GM18909 (cell line): ENCODE measurements around the gene RIPK4.
"Not testable (repeated sequence)": the region's sequence is repeated elsewhere in the genome, so short reads cannot be mapped to it uniquely, and the experiment has no call there.

ENCODE experiments used
- ATAC-seq: cut with Tn5 transposase; IDR thresholded peaks from one replicate; pipeline ENCODE4 v1.9.1; 2021; ENCODE audit warnings: mild to moderate bottlenecking; ENCODE audit not compliant: unreplicated experiment, poor library complexity

The RIPK4 gene

DNA sequence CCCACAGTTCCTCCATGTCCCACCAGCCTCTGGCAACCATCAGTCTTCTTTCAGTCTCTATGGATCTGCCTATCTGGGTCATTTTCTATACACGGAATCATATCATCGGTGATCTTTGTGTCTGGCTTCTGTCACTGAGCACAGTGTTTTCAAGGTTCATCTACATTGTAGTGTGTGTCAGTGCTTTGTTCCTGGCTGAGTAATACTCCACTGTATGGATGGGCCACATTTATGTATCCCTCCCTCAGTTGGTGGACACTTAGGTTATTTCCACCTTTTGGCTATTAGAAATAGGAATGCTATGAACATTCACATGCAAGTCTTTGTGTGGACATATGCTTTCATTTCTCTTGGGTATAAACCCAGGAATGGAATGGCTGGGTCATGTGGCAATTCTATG, 46.6 kb downstream of the RIPK4 start:
- no peak for ATAC-seq

DNA sequence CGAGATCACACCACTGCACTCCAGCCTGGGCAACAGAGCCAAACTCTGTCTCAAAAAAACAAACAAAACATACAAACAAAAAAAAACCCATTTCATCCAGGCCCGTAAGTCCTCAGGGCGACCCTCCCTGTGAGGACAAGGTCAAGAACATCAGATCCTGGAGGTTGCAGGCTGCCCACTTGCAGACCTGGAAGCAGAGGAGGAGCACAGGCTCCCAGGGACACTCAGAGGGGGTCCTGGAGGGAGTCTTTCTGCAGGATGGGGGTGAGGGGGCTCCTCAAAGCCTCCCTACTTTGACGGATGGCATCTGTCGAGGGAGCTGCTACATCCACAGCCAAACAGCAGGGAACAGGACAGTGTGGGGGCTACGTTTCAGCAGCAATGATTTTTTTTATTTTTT, 47.2 kb downstream of the RIPK4 start:
- no peak for ATAC-seq

DNA sequence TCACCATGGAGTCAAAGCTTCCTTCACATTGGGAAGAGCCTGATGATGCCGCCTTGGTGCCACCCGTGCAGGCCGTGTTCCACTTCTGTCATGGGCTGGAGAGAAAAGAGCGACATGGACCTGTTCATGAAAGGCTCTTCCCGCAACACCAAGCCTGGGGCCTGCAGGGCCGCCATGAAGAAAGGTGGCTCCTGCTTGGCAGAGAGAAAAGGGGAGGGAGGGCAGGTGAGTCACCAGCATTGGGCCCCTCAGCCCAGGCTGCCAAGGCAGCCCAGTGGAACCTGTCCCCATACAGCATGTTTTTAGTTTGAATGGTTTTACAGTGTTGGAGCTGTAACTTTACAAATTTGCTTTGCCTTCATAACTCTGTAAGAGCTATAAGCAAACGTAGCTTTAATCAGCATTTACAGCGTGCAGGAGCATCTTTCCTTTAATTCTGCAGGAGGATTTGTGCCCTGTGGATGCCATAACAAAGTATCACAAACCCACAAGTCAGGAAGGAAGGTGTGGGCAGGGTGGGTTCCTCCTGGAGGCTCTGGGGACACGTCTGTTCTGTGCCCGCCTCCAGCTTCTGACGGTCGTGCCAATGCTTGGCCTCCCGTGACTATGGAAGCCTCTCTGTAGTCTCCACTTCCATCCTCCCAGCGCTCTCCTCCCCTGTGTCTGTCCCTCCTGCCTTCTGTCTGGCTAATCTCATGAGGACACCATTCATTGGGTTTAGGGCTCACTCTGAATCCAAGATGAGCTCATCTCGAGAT, 49.1 kb downstream of the RIPK4 start:
- ATAC-seq: no peak

DNA sequence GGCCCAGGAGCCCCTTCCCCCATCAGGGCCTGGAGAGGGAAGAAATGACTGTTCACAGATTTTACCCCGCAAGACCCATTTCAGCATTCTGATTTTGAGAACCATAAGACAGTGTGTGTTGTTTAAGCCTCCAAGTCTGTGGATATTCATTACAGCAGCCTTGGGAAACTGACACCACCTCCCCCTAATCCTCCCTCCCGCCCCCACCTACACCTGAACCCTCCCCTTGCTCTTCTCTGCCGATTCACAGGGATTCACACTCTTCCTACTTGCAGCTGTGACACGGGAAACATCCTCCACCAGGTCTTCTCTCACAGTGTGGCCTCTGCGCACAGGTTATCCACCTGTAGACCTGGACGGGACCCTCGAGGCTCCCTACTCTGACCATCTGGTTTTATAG, 50.1 kb downstream of the RIPK4 start:
- ATAC-seq: no peak

DNA sequence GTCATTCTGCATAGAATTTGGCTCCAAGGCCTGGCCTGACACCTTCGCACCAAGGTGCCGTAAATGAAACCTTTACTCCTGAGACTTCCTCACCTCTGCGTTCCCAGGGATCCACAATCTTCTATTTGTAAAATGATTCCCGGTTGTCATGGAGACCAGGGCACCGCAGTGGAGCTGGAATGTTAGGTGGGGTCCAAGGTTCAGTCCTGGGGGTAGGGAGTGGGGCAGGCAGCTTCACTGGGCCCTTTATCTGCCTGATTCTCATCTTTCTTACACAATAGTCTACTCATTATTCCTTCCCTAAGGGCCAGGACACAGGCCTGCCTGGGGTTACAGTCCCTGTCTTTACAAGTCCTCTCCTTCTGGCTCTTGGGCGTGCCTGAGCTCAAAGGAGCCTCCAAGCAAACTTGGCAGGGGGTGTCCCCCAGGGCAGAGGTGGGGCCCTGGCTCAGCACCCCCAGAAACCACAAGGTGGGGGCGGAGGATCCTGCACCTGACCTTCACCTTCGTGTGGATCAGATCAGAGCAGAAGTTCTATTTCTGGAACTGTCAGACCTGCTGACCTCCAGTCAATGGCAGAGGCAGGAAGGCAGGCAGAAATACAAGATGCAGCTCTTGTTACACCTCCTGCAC, 51.1 kb downstream of the RIPK4 start:
- no peak for ATAC-seq

DNA sequence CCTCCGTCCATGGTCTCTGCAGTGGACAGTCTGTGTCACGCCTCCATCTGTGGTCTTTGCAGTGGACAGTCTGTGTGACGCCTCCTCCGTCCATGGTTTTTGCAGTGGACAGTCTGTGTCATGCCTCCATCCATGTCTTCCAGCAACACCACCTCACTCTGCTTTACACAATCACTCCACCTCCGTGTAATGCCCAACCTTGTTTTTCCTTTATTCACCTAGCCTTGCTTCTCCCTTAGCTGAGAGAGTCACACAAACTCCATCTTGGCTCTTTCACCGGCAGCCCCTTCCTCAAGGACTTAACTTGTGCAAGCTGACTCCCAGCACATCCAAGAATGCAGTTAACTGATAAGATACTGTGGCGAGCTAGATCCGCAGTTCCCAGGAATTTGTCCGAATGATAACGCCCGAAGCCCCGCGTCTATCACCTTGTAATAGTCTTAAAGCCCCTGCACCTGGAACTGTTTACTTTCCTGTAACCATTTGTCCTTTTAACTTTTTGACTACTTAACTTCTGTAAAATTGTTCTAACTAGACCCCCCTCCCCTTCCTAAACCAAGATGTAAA, 52.5 kb downstream of the RIPK4 start:
- ATAC-seq: not testable (repeated sequence)

DNA sequence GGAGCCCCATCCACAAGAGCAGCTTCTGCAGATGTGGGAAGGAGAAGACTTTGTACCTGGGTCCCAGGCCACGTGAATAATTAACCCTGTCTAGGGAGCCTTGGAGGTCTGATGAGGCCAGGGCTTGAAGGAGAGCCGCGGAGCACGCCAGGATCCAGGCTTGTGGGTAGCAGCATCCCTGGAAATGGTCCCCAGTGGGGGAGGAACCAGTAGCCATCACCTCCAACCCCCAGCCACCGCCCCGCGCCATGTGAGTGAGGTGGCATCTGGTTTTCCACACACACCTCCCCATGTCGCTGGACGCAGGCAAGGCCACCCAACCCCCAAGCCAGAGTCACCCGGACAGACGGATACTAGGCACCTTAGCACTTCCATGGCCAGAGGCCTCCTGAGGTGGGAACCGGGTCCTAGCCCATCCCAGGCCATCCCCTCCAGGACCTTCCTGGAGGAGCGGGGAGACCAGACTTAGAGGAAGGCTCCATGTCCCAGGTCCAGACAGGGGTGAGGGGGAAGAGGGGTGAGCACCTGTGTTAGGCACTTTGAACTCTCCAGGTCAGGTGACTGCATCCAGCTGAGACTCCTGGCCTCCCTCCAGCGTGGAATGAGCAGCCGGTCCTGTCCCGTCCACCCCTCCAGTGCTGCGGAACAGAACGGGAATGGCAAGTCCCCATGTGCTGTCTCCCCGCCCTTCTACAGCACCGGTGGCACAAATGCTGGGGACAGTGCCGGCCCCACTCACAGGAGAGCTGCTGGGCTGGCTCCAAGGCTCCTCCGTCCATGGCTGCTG, 53.2 kb downstream of the RIPK4 start:
- no peak for ATAC-seq

DNA sequence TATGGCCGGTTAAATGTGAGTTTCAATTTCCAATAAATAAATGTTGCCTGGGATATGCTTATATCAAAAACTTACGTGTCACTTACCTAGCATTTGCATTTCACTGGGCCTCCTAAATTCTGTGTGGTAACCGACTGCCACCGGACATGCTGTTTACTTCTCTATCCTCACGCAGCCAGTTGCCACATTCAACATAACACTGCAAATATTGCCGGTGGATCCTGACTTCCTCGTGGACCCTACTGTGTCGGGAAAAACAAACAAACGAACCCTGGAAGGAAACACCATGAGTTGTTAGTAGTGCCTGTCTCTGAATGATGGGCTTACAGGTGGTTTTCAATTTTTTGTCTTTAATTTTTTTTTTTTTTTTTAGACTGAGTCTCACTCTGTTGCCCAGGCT, 54.1 kb downstream of the RIPK4 start:
- ATAC-seq: no peak

DNA sequence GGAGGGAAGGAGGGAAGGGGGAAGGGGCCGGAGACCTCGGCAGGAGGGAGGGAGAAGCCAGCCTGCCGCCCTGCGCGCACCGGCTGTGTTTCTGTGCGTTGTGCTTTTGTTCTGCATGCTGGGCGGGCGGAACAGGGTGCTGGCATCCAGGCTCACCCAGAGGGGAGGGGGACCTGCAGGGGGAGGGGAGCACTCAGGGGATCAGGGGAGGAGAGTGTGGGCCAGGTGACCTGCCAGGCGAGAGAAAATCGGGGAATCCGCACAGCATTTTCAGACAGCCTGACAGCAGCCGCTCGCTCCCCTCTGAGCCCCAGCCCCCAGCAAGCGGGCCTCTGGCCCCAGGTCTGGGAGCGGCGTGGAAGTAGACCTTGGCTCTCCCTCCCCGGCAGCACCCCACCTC, 54.7 kb downstream of the RIPK4 start:
- ATAC-seq: no peak

DNA sequence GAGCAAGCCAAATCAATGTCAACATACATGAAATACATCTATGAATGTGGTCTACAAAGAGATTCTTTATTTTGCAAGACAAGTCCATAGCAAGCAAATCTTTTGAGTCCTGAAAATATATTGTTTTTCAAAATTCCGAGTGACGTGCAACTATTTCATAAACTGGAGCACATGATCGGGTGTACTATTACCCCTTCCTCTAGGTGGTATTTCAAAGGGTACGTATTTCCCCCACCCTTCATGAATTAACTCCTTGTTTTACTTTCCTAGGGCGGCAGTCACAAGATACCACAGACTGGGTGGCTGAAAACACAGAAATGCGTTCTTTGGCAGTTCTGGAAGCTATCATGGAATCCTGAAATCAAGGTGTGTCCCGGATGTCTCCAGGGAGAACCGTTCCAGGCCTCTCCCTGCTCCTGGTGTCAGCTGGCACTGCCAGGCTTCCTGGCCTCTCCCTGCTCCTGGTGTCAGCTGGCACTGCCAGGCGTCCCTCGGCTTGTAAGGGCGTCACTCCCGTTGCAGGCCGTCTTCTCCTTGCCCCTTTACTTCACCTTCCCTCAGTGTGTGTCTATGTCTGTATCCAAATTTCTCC, 55.3 kb downstream of the RIPK4 start:
- no peak for ATAC-seq

DNA sequence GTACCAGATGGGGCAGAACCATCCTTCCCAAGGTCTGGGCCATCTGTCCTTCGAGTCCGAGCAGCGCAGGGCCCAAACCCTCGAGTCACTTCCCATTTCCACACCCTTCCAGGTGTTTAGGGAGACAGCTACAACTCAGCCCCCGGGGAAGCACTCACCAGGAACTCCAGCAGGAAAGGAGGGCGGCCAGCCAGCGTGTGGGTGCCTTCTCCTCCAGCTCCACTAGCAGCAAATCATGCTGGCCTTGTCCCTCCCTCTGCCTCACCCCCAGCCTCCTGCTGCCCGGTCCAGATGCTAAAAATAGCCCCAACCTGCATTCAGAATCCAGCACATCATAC, 56.1 kb downstream of the RIPK4 start:
- ATAC-seq: no peak

DNA sequence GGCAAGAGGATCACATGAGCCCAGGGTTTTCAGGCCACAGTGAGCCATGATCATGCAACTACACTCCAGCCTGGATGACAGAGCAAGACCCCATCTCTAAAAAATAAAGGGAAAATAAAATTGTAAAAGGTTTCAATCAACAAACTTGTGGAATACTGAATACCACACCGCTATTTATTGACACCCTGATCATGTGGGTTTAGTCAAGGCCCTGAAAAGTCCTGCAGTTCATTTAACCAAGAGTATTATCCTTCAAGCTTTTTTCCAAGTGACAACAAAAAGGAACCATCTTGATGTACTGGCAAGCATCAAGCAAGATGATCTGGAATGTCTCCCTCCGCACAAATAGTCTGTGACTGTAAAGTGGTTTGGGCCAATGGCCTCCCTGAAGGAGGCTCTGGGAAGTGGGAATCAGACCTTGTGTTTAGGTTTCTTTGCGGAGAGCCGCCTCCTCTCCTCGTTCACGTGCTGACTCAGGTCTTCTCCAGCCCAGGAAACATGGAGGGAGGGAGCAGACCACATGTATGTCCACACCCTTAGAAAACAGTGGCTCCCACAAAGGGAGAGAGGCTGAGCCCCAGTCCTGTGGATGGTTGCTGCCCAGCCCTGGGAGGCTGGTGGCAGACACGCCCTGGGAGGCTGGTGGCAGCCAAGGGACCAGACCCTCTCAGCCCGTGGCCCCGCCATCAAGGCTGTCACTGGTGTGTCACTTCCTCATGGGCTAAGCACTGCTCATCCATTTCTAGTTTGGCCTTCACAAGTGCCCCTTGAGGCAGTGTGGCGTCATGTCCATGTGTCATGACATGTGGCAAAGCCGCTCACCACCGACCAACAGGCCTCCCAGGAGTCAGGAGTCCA, 56.7 kb downstream of the RIPK4 start:
- no peak for ATAC-seq

DNA sequence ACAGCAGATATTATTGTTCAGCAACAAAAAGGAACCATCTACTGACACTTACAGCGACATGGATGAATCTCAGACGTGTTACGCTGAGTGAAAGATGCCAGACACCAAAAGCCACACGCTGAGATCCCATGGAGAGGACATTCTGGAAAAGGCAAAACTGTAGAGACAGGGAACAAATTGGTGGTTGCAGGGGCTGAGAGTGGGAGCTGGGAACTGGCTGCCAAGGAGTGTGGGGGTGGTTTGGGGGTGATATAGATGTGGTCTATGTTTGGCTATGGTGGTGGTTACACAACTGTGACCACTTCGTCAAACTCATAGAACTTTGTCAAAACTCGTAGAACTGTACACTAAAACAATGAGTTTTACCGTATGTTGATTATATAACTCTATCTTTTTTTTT, 57.7 kb downstream of the RIPK4 start:
- ATAC-seq: no peak

DNA sequence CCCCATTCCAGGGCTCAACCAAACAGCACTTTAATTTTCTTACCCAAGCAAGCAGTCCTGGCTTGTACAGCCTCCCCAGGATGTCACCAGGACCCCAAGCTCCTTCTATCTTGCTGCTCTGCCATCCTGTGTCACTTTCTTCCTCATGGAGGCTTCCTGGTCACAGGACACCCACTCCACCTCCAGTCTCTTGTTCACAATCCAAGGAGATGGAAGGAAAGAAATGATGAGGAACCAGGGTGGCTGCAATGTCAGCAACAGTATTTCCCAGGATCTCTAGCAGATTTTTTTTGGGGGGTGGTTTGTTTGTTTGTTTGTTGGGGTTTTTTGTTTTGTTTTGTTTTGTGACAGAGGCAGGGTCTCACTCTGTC, 58.9 kb downstream of the RIPK4 start:
- ATAC-seq: no peak

DNA sequence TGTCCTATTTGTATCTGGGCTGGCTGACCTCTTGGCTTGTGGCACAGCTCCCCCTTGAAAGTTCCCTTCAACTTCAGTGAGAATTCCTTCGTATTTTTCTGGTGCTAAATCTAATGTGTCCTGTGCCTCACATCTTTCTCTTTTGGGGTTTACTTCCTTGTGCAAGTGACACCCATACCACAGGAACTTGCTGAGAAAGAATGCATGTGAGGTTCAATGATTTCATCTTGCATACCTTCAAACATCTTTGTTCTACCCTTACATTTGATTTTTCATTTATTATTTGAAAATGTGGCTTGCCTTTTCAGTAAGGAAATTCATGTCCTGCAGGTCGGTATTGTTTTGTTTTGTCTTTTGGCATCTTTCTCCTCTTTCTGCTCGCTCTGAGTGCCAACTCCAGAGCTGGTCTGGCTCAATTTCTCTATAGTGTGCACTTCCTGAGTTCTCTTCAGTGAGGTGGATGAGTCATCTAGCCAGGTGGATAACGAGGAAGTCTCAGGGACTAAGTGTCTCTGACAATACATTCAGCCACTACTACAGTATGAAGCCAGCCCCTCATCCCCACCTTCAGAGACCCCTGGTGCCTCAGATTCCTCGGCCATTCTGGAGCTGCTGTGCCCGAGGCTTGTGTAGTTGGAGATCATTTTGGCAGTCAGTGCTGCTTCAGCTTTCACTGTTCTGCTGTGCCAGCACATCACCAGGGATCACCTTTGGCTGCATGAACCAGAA, 59.5 kb downstream of the RIPK4 start:
- no peak for ATAC-seq

DNA sequence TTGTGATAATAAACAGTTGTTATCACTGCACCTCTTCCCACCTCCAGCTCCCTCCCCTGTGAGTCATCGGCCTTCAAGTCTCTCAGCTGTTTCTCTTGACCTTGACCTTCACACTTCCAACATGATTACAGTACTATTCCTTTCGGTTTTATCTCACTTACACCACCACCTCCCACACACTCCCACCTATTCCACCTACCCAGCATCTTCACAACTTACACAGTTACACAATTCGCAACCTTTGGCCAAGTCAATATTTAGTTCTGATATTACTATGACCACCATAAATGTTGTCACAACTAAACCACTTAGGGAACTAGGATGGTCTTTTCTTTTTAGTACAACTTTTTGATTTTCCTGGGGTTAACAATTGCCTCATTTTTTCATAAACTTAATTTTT, 60.2 kb downstream of the RIPK4 start:
- ATAC-seq: no peak

DNA sequence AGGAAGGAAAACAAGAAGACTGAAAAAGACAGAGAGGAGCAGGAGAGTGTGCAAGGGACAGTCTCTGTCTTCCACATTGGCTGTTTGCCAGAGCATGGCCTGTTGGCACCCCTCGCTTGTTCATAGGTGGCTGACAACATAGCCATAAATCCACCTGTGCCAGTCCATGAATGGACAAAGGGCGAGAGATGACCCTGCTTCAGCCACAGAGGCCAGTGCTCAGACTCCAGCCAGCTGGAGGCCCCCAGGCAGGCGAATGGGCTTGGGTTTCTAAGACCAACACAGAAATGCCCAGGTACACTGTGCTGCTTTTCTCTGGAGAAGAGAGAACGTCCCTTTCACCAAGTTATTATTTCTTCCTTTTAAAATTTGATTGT, 60.6 kb downstream of the RIPK4 start:
- ATAC-seq: no peak

DNA sequence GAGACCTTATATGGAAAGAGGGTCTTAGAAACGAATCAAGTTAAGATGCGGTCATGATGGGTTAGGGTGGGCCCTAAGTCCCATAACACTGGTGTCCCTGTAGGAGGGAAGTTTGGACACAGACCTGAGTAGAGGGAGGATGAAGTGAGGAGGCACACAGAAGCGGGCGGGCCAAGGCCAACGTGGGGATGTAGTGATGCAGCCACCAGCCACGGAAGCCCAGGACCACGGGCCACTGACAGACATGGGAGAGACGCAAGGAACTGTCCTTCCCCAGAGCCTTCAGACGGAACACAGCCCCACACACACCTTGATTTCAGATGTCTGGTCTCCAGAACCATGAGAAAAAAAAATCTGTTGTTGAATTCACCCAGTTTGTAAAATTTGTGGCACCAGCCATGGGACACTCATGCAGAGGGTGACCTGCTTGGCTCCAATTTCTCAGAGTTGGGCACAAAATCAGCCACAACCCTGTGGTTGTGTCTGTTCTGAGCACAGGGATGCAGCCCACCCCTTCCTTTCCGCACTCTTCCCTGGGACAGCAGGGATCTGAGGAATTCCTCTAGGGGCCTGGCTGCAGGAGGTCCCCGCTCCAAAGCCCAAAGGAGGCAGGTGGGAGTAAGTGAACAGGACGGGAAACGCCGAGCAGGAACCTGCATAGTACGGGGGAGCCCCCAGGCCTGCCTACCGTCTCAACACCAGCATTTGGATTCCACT, 61.1 kb downstream of the RIPK4 start:
- no peak for ATAC-seq
